ENCODE results near the gene ADAMTSL5.
A peak's percentile ranks its signal among the peaks of the same experiment; 100 is the strongest.

The ADAMTSL5 gene

GRCh38 chr19:1526066-1526778 lies 13.4 kb upstream of the ADAMTSL5 start:
- Histone ChIP-seq H3K9ac (no peak overlapping the region), H3K27me3 (peaks cover 20 to 36% (median 30%) of the 10 kb centered on the region in 11 experiments; a peak in 20 of 22 replicates), H3K9me3 (replicated peaks in 1 of 11) (0 out of 22 replicates have a peak, but pooled peaks cover 0 to 4% (median 0%) of the 10 kb centered on the region in 11 experiments), H3K4me1 (peaks cover 0 to 14% (median 9%) of the 10 kb centered on the region in 10 experiments; a peak in 15 of 20 replicates), H3K4me2 (no peak overlapping the region), H3K27ac (no peak overlapping the region), H3K36me3 (no peaks in the 10 kb centered on the region), H3K4me3 (no peak overlapping the region), H4K20me1 (peaks cover 0 to 32% (median 0%) of the 10 kb centered on the region in 11 experiments; a peak in 2 of 22 replicates)
- TF ChIP-seq Cebpa-rat (IDR thresholded peaks at IDR 0.05) = no peak

GRCh38 chr19:1525343-1525742 lies 12.5 kb upstream of the ADAMTSL5 start:
- Histone ChIP-seq H3K27ac (no peak overlapping the region), H4K20me1 (peaks cover 0 to 32% (median 0%) of the 10 kb centered on the region in 11 experiments; a peak in 2 of 22 replicates), H3K9me3 (replicated peaks in 1 of 11) (0 out of 22 replicates have a peak, but pooled peaks cover 0 to 4% (median 0%) of the 10 kb centered on the region in 11 experiments), H3K4me3 (no peak overlapping the region), H3K4me1 (peaks cover 3 to 22% (median 16%) of the 10 kb centered on the region in 10 experiments), H3K4me2 (no peak overlapping the region), H3K36me3 (no peaks in the 10 kb centered on the region), H3K9ac (no peak overlapping the region), H3K27me3 (peaks cover 20 to 36% (median 30%) of the 10 kb centered on the region in 11 experiments; a peak in 20 of 22 replicates)
- TF ChIP-seq Cebpa-rat (IDR thresholded peaks at IDR 0.05) = no peak

- H3K9me3 ChIP-seq (replicated peaks in 1 of 11) = 0 out of 22 replicates have a peak, but pooled peaks cover 0 to 4% (median 0%) of the 10 kb centered on the region in 11 experiments
- no peak overlapping the region for H3K4me2 ChIP-seq
- peaks cover 20 to 36% (median 30%) of the 10 kb centered on the region in 11 experiments; a peak in 20 of 22 replicates for H3K27me3 ChIP-seq
- no peak for TF ChIP-seq Cebpa-rat (IDR thresholded peaks at IDR 0.05)
- peaks cover 0 to 32% (median 0%) of the 10 kb centered on the region in 11 experiments; a peak in 2 of 22 replicates for H4K20me1 ChIP-seq
- no peak overlapping the region for H3K27ac ChIP-seq
- no peak overlapping the region for H3K4me3 ChIP-seq
- H3K36me3 ChIP-seq = no peaks in the 10 kb centered on the region
- H3K4me1 ChIP-seq = peaks cover 7 to 26% (median 20%) of the 10 kb centered on the region in 10 experiments
- H3K9ac ChIP-seq = no peak overlapping the region
Observed at GRCh38 chr19:1524972-1525325, 12.1 kb upstream of the ADAMTSL5 start.

- no peak overlapping the region for H3K9ac ChIP-seq
- H3K9me3 ChIP-seq (replicated peaks in 1 of 11) = 0 out of 22 replicates have a peak, but pooled peaks cover 0 to 4% (median 0%) of the 10 kb centered on the region in 11 experiments
- no peak overlapping the region for H3K4me2 ChIP-seq
- no peaks in the 10 kb centered on the region for H3K36me3 ChIP-seq
- H3K27me3 ChIP-seq = peaks cover 20 to 36% (median 30%) of the 10 kb centered on the region in 11 experiments; a peak in 20 of 22 replicates
- H4K20me1 ChIP-seq = peaks cover 0 to 30% (median 0%) of the 10 kb centered on the region in 11 experiments; a peak in 2 of 22 replicates
- no peak overlapping the region for H3K4me3 ChIP-seq
- no peak overlapping the region for H3K27ac ChIP-seq
- no peak for TF ChIP-seq Cebpa-rat (IDR thresholded peaks at IDR 0.05)
- peaks cover 8 to 28% (median 21%) of the 10 kb centered on the region in 10 experiments for H3K4me1 ChIP-seq
Observed at GRCh38 chr19:1524287-1524971, 11.6 kb upstream of the ADAMTSL5 start.

- Histone ChIP-seq H3K27ac (no peak within 1 kb of the TSS), H3K4me1 (peaks cover 8 to 28% (median 21%) of the 10 kb centered on the region in 10 experiments), H3K36me3 (no peaks in the 10 kb centered on the region), H3K27me3 (peaks cover 20 to 36% (median 30%) of the 10 kb centered on the region in 11 experiments; a peak in 20 of 22 replicates), H3K9ac (no peak within 1 kb of the TSS), H4K20me1 (peaks cover 0 to 25% (median 0%) of the 10 kb centered on the region in 11 experiments; a peak in 2 of 22 replicates), H3K4me3 (no peak within 1 kb of the TSS), H3K4me2 (no peak within 1 kb of the TSS), H3K9me3 (replicated peaks in 1 of 11) (0 out of 22 replicates have a peak, but pooled peaks cover 0 to 4% (median 0%) of the 10 kb centered on the region in 11 experiments)
- TF ChIP-seq Cebpa-rat (IDR thresholded peaks at IDR 0.05) = no peak
Observed at GRCh38 chr19:1523412-1524286, 10.8 kb upstream of the ADAMTSL5 start, which contains the start of gene PLK5. Gene PLK5, plus strand, starts transcription at chr19:1524077. Its CDS starts 2,920 bp downstream, at chr19:1526997.

- no peak overlapping the region for H3K4me3 ChIP-seq
- peaks cover 20 to 36% (median 30%) of the 10 kb centered on the region in 11 experiments; a peak in 20 of 22 replicates for H3K27me3 ChIP-seq
- H3K4me1 ChIP-seq = peaks cover 8 to 28% (median 21%) of the 10 kb centered on the region in 10 experiments
- H3K27ac ChIP-seq = no peak overlapping the region
- no peak overlapping the region for H3K9ac ChIP-seq
- no peaks in the 10 kb centered on the region for H3K36me3 ChIP-seq
- H3K9me3 ChIP-seq (replicated peaks in 1 of 11) = 0 out of 22 replicates have a peak, but pooled peaks cover 0 to 4% (median 0%) of the 10 kb centered on the region in 11 experiments
- H3K4me2 ChIP-seq = no peak overlapping the region; a peak in 1 of 22 replicates
- H4K20me1 ChIP-seq = peaks cover 0 to 22% (median 0%) of the 10 kb centered on the region in 11 experiments; a peak in 2 of 22 replicates
- TF ChIP-seq Cebpa-rat (IDR thresholded peaks at IDR 0.05) = no peak
Observed at GRCh38 chr19:1522838-1523237, 10.0 kb upstream of the ADAMTSL5 start.

- H3K36me3 ChIP-seq = no peaks in the 10 kb centered on the region
- no peak overlapping the region for H3K4me3 ChIP-seq
- 0 out of 22 replicates have a peak, but pooled peaks cover 0 to 4% (median 0%) of the 10 kb centered on the region in 11 experiments for H3K9me3 ChIP-seq (replicated peaks in 1 of 11)
- peak overlapping the region in 8 of 11 experiments; percentile 28 to 81 (median 70); a peak in 15 of 22 replicates for H3K4me2 ChIP-seq
- H3K27ac ChIP-seq = no peak overlapping the region
- H3K9ac ChIP-seq = 0 out of 22 replicates have a peak overlapping the region, but pooled peaks of 1 of the 11 experiments have one; percentile 33
- H3K4me1 ChIP-seq = peaks cover 8 to 28% (median 21%) of the 10 kb centered on the region in 10 experiments
- peaks cover 0 to 15% (median 0%) of the 10 kb centered on the region in 11 experiments; a peak in 1 of 22 replicates for H4K20me1 ChIP-seq
- H3K27me3 ChIP-seq = peaks cover 20 to 36% (median 30%) of the 10 kb centered on the region in 11 experiments; a peak in 20 of 22 replicates
- TF ChIP-seq Cebpa-rat (IDR thresholded peaks at IDR 0.05) = no peak
Observed at GRCh38 chr19:1522061-1522460, 9.2 kb upstream of the ADAMTSL5 start.

All from BLaER1 treated with 17β-estradiol and CSF1 and Interleukin-3, amounts not matched to agents 10 nM and 100 nM (cell line).